HG03097 (cell line): ENCODE results near the gene SLF2.

Source experiments
- ATAC-seq: cut with Tn5 transposase; IDR thresholded peaks from one replicate; pipeline ENCODE4 v1.9.1; 2021; ENCODE audit not compliant: unreplicated experiment, low FRiP score

The SLF2 gene

GRCh38 chr10:101011517-101012423 is 99.0 kb downstream of the SLF2 start:
- no peak for ATAC-seq

- peak; percentile 62 for ATAC-seq
Measured at GRCh38 chr10:101012525-101013364, 100.0 kb downstream of the SLF2 start.

DNA sequence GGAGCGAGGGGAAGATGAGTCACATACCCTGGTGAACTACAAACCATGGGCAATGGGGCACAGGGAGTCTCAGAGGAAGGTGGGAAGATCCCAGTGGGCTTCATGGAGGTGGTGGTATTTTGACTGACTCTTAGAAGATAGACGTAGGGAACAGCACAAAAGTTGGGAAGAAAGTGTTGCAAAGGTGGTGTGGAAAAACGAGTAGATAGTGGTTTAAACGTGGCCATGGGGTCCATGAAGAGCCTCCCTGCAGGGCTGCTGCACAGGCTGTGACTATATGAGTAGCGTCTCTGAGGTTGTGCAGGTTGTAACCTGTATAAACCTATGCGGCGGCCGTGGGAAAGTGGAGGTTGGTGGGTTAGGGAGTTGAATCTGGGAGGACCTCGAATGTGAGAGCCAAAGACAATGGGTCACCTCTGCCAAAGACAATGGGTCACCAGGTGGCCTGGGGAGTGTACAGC is 100.6 kb downstream of the SLF2 start:
- ATAC-seq = no peak

GRCh38 chr10:101014230-101014884 is 101.6 kb downstream of the SLF2 start:
- no peak for ATAC-seq
